22Rv1 (cell line): Measurements from ENCODE around the gene EIF4E1B.

Experiments
- H3K27ac ChIP-seq: fragments of 450-650 bp; 2 replicates; pipeline ENCODE4 v1.5.1; 2017
- CTCF ChIP-seq: fragments of 450-650 bp; IDR thresholded peaks from 2 replicates; pipeline ENCODE4 v1.5.1; 2017; ENCODE audit warnings: mild to moderate bottlenecking
- ZFX ChIP-seq: fragments of 450-650 bp; IDR thresholded peaks from 2 replicates; pipeline ENCODE4 v1.6.1; 2017; ENCODE audit warnings: antibody characterized with exemption, borderline replicate concordance

EIF4E1B gene

GRCh38 chr5:176694631-176695030 lies 64.2 kb downstream of the EIF4E1B start:
- no peak for TF ChIP-seq CTCF
- no peak for TF ChIP-seq ZFX

GRCh38 chr5:176695073-176695472 lies 64.6 kb downstream of the EIF4E1B start:
- no peak overlapping the region for H3K27ac ChIP-seq
- TF ChIP-seq ZFX = no peak
- no peak for TF ChIP-seq CTCF

More at GRCh38 chr5:176694631-176695030, 64.2 kb downstream of the EIF4E1B start:
- no peak overlapping the region for H3K27ac ChIP-seq
